NCI-H187 treated with DMSO at 0.1 percent for 48 hours (cell line): ENCODE results near the gene SERAC1.
"Not testable (repeated sequence)": the region's sequence is repeated elsewhere in the genome, so short reads cannot be mapped to it uniquely, and the experiment has no call there.

Experiments
- DNase-seq: peaks from one replicate; lab custom pipeline; 2025; lab: John Stamatoyannopoulos, UW

SERAC1 gene

DNA sequence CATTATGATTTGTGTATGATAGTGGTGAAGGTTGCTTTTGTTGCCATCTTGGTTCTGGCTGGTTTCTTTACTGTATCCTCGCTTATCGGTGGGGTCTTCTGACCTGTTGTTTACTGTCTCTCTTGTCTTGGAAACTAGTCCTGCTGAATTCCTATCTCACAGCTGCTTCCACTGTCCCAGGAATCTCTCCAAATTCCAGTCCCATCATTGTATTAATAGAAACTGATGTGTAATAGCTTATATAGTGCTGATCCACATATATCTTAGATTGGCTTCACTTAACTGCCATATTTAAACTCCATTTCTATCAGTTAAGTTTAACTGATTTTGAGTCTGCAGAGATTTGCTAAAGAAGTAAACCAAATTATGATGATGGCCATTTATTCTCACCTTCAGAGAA lies 6.0 kb upstream of the SERAC1 start:
- no peak for DNase-seq

DNA sequence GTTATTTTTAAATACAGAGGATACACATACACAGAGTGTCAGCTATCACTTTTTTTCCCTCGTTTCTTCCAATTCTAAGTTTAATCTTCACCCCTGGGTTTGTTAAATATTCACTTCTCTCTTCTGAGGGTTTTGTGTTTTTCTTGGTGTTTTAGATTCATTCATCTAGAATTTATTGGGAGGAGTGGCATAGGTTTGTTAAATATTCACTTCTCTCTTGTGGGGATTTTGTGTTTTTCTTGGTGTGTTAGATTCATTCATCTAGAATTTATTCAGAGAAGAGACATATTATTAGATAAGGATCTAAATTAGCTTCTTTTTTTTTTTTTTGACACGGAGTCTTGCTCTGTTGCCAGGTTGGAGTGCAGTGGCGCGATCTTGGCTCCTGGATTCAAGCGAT lies 3.9 kb upstream of the SERAC1 start:
- DNase-seq: no peak

DNA sequence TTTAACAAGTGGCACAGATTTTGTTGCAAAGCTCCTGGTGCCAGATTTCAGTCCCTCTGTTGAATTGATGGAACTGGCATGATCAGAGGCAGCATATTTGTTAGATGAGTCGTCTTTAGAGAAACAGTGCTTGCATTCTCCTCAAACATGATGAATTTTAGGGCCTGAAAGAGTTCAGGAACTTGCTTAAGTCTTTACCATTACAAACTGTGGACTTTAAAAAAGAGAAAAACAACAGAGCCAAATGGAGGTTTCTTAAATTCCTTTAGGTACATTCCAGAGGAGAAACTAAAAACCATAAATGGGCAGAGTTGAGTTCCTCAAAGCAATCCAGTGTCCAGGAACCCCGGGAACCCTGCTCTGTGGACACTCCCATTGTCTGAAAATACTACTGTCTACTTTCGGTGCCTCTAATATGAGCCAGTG lies 2.6 kb upstream of the SERAC1 start:
- no peak for DNase-seq

DNA sequence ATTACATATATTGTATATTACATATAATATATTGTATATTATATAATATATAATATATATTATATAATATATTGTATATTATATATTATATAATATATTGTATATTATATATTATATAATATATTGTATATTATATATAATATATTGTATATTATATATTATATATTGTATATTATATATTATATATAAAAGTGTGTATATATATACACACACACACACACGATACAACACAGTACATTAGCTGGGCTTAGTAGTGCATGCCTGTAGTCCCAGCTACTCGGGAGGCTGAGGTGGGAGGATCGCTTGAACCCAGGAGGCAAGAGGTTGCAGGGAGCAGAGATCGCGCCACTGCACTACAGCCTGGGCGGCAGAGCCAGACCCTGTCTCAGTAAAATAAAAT lies 1.6 kb upstream of the SERAC1 start:
- DNase-seq: not testable (repeated sequence)

DNA sequence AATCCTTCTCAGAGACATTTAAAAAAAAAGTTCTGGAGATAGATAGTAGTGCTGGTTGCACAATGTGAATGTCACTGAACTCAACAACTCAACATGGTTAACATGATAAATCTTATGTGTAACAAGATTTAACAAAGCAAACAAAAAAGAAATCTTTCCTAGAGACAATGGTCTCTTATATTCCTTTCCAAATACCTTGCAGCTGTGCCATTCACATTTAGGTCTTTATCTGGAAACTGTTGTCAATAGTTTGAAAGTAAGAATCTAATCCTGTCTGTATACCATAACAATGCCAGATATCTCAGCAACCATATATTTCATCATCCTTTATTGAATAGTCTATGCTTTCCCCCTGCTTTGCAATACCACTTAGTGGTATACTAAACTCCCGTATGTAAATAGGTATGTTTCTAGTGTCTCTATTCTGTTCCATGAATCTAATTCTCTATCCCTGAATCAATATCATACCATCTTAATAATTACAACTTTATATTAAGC lies 2.1 kb downstream of the SERAC1 start:
- no peak for DNase-seq

DNA sequence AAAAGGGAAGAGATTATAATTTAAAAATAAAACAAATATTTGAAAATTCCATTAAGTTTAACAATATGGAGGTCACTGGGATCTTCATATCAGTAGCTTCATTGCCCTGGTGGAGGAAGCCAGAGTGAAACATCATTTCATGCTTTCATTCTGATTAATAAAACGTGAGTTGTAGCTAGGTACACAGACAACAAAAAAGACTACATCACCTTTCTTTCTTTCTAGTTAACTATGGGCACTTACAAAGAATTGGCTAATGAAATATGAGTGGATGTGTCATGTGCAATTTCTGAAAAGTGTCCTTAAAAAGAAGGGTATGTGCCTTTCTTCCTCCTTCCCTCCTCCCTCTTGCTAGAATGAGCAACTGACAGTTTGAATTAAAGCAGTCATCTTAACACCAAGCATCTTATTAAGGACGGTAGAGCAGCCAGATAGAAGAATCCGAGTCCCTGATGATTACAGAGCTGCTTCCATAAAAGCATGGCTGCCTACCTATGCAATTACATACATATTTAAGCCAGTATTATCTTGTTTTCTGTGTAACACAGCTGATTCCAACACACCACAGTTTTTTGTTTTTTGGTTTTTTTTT lies 3.4 kb downstream of the SERAC1 start:
- DNase-seq: no peak

DNA sequence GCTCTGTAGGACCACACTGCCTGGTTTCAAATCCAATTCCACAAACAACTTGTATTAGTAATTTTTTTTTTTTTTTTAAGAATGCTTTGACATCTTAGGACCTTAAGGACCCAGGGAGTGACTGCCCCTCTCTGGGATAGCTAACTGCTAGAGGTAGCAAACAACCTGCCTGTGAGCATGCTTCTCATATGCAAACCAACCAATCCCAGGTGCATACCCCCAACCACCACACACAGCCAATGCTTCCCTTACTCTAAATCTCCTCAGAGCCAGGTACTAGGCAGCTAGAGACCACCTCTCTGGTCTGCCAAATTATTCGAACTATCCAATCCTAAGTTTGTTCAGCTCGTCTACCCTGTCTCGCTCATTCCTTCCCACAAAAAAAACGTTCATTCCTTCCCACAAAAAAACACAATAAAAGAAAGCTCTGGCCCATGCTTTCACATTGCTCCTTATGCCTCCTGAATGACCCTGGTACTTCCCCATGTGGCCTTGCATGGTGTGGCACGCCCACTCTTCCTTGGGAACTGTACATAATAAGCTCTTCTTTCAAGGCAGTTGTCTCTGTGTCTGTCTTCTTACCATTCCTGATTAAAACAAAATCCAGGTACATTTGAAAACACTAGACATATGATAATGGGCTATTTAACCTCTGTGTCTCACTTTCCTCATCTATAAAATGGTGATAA lies 6.4 kb downstream of the SERAC1 start:
- no peak for DNase-seq

DNA sequence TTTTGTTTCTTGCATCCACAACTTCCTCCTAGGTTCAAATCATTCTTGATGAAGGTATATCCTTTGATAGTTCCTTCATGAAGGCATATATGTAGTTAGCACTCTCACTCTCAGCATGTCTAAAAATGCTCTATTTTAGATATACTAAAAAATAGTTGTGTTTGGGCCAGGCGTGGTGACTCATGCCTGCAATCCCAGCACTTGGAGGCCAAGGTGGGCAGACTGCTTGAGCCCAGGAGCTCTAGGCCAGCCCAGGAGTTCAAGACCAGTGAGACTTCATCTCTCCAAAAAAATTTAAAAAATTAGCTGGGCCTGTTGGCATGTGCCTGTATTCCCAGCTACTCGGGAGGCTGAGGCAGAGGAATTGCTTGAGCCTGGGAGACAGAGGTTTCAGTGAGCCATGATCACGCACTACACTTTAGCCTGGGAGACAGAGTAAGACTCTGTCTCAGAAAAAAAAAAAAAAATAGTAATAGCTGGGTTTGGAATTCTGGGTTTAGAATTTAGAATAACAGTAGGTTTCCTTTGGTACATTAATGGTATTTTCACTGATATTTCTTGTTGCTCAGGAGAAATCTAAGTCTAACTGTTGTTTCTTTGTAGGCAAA lies 7.0 kb downstream of the SERAC1 start:
- DNase-seq: no peak

DNA sequence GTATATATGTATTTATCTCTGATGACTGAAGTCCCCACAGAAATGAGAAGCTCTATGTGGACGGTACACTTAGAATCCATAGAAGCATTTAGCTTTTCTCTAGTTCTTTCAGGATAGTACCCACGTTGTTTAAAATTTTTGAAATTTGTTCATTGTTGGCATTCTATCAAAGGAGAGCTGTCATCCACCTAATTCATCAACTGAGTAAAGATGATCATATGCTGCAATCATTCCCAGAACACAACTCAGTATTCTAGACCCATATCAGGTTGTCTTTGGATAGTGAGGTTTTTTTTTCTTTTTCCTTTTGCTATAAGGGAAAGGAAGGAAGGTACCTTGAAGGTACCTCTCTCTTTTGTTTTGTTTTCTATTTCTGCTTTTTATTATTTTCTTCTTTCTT lies 9.3 kb downstream of the SERAC1 start:
- no peak for DNase-seq

DNA sequence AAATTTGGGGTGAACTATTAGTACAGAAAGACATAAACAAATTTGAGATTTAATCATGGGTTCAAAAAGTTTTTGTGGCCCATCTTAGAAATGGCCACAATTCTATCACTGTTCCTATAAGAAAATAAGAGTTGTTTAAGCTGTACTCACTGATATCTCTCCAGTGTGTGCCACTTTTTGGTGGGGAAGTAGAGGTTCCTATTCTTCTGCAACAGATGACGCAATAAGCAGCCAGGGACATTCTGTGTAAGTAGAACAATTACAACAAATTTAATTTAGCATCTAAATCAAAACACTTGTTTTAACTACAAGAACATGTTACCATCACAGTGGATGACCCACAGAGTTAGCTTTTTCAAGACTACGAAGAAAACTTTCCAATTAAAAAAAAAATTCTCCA lies 9.9 kb downstream of the SERAC1 start:
- no peak for DNase-seq

DNA sequence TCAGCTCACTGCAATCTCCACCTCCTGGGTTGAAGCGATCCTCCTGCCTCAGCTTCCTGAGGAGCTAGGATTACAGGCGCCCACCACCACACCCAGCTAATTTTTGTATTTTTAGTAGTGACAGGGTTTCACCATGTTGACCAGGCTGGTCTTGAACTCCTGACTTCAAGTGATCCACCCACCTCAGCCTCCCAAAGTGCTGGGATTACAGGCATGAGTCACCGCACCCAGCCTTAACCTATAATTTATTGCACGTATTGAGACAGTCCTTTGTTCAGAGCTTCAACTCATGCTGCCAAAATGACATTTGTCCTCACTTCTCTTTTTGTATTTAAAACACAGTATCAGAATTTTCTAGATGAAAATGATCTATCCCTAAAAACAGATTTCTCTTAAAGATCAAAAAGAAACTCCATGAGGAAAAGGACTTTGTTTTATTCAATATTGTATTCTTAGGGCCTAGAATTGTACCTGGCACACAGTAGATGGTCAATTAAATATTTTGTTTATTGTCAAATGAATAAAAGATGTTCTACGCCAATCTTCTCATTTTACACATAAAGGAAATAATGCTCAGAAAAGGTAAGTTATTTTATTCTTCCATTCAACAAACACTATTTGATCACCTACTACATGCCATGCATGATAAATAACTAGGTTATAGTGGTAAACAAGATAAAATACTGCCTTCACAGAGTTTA lies 10.8 kb downstream of the SERAC1 start:
- no peak for DNase-seq

DNA sequence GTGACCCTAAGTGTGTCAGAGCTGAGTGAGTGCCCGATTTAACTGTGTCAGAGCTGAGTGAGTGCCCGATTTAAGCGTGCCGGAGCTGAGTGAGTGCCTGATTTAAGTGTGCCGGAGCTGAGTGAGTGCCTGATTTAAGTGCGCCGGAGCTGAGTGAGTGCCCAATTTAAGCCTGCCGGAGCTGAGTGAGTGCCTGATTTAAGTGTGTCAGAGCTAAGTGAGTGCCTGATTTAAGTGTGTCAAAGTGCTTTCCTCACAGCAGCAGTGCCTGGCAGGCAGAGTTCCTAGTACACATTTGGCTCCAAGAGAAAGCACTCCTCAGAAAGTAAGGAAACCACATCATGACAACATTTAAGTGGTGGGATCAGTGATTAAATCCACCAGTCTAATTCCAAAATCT lies 13.2 kb downstream of the SERAC1 start:
- DNase-seq: peak; percentile 80

DNA sequence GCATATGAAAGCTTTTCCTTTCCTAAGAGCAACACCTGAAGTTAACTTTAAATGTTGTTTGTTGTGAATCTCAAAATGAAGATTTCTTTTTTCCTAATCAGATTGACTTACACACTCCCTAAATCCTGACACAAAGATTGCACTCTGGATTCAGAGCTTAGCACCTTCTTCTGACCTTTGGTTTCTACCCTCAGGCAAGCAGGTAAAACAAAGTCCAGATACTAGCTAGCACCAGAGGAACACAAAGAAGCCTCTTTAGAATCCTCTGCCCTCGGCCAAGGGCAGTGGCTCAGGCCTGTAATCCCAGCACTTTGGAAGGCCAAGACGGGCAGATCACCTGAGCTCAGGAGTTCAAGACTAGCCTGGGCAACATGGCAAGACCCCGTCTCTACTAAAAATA lies 14.5 kb downstream of the SERAC1 start:
- DNase-seq: no peak

DNA sequence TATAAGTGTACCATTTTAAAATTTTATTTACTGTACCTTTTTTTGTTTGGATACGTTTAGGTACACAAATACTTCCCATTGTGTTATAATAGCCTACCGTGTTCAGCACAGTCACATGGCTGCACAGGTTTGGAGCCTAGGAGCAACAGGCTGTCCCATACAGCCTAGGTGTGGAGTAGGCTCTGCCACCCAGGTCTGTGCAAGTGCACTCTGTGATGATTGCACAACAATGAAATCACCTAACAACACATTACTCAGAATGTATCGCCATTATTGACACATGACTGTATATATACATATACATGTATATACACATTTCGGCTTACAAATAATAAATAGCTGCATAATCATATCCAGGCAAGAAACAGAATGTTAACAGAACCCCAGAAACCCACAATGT lies 15.4 kb downstream of the SERAC1 start:
- no peak for DNase-seq

DNA sequence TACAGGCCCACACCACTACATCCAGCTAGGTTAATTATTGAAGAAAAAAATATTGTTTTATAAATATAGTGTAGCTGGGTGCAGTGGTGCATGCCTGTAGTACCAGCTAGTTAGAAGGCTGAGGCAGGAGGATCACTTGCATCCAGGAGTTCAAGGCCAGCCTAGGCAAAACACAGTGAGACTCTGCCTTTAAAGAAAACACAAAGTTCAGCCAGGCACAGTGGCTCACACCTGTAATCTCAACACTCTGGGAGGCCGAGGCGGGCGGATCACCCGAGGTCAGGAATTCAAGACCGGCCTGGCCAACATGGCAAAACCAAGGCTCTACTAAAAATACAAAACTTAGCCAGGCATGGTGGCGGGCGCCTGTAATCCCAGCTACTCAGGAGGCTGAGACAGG lies 16.0 kb downstream of the SERAC1 start:
- DNase-seq: not testable (repeated sequence)

DNA sequence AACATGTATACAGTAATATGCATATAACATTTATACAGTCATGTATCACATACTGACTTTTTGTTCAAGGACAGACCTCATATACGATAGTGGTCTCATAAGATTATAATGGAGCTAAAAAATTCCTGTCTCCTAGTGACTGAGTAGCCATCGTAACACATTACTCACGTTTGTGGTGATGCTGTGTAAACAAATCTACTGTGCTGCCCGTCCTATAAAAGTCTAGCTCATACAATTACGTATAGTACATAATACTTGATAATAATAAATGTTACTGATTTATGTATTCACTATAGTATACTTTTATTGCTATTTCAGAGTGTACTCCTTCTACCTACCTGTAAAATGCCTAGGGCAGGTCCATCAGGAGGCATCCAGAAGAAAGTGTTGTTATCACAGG lies 17.4 kb downstream of the SERAC1 start:
- no peak for DNase-seq

DNA sequence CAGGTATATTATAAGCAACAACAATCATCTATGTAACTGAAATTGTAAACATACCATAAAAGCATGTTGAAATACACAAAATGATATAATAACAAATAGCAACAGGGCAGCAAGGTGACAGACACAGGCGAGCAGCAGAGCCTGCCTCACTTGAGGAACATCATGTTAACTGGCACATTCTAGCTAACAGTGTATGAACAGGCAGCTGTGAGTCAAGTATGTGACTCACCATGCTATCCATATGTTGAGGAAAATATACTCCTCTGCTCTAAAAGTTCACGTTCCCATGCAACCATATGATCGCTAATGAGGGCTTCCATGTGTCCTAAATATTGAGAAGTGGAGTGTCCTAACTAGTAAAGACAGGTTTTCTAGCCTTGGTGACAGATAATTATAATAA lies 18.4 kb downstream of the SERAC1 start:
- no peak for DNase-seq

DNA sequence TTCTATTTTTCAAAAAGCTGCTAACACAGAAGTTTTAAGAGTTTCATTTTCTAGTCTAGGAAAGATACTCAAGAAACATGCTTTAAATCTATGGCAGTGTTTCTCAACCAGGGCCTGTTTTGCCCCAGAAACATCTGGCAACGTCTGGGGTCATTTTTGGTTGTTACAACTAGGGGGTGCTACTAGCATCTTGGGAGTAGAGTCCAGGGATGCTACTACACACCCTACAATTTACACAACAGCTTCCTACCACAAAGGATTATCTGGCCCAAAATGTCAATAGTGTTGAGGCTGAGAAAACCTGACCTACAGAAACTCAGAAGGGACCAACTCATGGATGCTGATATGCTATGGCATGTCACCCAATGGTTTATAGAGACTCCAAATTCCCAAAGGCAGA lies 24.4 kb downstream of the SERAC1 start:
- DNase-seq: no peak

DNA sequence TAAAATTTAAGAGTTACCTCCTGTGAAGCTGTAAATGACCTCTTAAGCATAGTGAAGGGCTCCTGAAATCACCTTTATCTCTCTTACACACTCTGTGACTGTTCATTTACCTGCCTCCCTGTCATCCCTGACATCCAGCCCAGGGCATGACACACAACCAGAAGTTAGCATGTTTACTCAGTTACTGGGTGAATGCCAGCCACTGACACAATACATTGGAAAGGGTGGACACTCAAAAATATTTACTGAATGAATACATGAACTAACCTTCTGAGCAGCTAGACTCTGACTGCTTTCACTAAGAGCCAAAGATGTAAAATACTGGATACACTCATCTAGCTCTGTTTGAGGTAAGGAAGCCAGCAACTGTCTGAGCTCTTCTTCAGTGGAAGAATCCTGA lies 25.3 kb downstream of the SERAC1 start:
- no peak for DNase-seq

DNA sequence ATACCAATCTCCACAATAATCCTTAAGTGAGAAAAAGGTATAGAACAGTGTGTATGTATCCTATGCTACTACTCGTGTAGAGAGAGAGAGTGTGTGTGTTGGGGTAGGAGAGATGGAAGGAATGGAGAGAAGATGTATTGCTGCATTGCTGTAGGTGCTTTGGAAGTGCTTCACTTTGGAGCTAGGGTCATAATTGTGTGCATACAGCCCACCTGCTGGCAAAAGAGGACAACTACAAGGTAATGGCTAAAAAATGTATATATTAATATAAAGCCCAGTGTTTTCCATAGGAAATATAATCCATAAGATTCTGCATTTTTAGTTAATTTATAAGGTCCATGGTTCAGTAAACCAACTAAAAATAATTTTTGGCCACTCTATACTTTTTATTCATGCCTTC lies 36.1 kb downstream of the SERAC1 start:
- no peak for DNase-seq

DNA sequence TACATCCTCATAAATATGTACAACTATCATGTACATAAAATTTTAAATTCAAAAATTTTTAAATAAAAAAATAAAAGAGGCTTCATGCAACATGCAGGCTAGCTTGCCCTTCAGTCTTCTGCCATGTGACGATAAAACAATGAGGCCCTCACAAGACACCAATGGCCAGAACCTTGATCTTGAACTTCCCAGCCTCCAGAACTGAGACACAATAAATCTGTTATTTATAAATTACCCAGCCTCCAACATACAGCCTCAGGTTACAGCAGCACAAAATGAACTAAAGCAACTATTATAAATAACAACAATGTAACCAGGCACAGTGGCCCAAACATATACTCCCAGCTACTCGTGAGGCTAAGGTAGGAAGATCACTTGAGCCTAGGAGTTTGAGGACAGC lies 42.8 kb downstream of the SERAC1 start:
- no peak for DNase-seq

DNA sequence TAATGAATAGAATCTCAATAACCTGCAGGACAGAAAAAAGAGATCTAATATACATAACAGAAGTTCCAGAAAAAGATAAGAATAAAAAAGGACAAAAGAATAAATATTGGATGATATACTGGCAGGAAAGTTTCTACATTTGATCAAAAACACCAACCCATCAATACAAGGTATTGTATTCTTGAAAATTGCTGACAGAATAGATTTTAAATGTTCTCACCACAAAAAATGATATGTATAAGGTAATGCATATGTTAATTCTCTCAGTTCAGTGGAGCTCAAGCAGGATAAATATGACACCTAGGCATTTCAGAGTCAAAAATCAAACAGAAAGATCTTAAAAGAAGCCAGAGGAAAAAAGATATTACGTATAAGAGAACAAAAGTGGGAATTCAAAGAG lies 43.8 kb downstream of the SERAC1 start:
- DNase-seq: no peak

DNA sequence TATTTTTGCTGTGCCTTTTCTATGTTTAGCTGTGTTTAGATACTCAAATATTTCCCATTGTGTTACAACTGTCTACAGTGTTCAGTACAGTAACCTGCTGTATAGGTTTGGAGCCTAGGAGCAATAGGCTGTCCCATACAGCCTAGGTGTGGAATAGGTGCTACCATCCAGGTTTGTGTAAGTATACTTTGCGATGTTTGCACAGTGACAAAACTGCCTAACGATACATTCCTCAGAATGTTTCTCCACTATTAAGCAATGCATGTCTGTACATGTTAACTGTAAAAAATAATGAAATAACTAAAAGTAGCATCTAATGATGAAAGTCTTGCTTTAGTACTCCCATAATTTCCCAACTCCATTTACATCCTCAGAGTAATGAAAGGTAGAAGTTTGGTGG lies 46.0 kb downstream of the SERAC1 start:
- DNase-seq: no peak
